Nucleus accumbens (tissue), 56 donors: ENCODE data around the gene KRTAP4-16.
"Not testable (repeated sequence)": the region's sequence is repeated elsewhere in the genome, so short reads cannot be mapped to it uniquely, and the experiment has no call there.

Source experiments
- DNase-seq, 56 donors: peaks; one replicate each; lab custom pipeline; 2025; lab: John Stamatoyannopoulos, UW

The KRTAP4-16 gene

GRCh38 chr17:41119696-41120690 lies 18.0 kb upstream of the KRTAP4-16 start:
- DNase-seq: not testable (repeated sequence)

GRCh38 chr17:41118721-41119120 lies 16.7 kb upstream of the KRTAP4-16 start:
- DNase-seq: no peak

DNA sequence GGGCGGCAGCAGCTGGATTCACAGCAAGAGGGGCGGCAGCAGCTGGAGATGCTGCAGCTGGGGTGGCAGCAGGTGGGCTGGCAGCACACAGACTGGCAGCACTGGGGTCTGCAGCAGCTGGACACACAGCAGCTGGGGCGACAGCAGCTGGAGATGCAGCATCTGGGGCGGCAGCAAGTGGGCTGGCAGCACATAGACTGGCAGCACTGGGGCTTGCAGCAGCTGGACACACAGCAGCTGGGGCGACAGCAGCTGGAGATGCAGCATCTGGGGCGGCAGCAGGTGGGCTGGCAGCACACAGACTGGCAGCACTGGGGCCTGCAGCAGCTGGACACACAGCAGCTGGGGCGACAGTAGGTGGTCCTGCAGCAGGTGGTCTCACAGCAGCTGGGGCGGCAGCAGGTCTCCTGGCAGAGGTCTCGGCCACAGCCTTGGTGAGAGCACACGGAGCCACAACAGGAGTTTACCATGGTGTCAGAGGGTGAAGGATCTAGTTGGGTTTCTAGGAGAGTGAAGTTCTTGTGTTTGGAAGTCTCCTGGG lies 15.9 kb upstream of the KRTAP4-16 start, which contains the start of gene KRTAP4-11:
Gene KRTAP4-11, minus strand, starts transcription at position 528 of the 541 bp plus-strand sequence. Its CDS starts 58 bp downstream, at position 470.
- DNase-seq: not testable (repeated sequence)

DNA sequence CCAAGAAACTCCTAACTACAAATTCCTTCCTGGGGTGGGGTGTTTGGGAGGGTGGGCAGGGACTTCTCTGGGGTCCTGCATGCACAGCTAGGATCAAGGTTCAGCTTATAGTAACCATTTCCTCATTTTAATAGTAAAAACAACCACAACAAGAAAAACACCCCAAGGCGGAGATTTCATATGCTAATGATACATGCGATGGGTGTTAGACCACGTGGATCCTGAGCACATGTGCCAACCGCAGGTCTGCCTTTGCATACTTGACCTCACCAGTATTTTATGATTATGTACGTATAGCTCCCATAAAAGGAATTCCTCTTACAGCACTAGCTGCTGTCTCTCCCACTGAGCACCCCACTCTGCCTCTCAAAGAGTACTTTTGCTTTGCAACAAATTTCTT lies 14.3 kb upstream of the KRTAP4-16 start:
- no peak for DNase-seq

DNA sequence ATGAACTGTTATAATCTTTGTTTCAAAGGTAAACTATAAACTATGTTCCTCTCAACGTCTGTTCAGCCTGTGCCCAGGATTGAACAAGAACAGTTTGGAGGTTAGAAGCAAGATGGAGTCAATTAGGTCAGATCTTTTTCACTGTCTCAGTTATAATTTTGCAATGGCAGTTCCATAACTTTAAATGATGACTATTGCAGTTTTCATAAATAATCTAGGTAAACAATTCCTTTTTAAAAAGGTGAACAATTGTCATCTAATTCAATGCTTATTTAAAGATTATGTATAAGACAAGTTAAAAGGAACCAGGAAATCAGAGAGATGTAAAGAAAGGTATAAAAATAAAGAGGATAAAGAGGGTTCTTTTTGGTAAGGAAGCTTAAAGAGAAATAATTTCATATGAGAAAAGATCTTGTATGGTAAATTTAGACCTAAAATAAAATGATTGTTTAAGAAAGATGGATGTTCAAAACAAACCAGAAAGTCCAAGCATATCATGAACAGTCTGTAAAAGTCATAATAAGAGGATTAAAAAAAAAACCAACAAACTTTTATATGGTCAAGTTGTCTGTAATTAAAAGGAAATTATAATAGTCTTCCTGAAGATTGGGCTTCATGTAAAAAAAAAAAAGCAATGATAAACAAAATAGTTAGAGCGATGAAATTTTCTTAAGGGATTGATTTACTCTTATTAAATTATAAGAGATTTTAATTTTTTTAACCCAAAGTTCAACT lies 9.3 kb upstream of the KRTAP4-16 start:
- no peak for DNase-seq

GRCh38 chr17:41108728-41109386 lies 6.8 kb upstream of the KRTAP4-16 start:
- DNase-seq: not testable (repeated sequence)

GRCh38 chr17:41107941-41108450 lies 6.0 kb upstream of the KRTAP4-16 start:
- no peak for DNase-seq

GRCh38 chr17:41105347-41105746 lies 3.3 kb upstream of the KRTAP4-16 start, which contains the start of gene KRTAP4-9:
Gene KRTAP4-9, plus strand, starts transcription at chr17:41105389. Its CDS starts 0 bp downstream, at chr17:41105389.
- not testable (repeated sequence) for DNase-seq

DNA sequence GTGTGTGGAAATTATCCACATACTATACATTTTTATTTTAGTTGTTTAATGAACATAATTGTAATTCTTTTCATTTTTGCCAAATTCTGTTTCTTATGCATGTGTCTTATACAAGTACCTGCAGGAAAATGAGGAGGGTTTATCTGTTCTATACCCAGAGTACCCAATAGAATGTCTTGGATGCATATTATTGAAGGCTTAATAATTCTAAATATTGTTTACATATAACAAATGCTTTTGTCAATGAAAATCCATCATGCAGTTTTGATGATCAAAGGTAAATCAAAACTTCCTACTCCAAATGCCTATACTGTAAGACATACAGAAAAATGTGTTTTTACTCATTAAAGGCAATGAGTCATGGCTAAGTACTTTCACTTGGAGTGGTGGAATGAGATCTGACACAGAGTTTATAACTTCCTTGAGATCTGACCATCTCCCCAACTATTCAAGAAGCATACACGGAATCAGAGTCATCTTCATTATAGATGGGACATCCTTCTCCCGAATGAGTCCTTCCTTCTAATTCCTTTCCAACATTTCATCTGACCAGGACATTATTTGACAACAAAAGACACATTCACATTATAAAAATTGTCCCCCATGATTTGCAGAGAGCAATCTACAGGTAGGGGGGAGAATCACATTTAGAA lies 2.5 kb upstream of the KRTAP4-16 start:
- DNase-seq: not testable (repeated sequence)

DNA sequence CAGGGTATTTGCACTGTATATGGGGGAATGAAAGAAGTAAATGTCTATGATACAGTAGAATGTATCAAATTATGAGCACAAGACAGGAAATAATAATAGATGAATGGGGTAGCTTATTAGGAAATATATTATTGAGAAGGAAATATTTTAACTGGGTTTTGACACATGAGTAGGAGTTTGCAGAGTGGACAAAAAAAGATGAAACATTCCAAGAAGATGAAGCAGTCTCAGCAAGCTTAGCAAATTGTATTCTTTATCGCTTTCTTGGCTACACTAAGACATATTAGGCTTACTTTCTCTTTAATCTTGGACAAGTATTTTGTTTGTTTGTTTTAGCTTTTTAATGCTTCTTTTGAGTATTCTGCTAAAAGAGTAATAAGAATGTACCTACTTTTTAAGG lies 1.9 kb upstream of the KRTAP4-16 start:
- no peak for DNase-seq

DNA sequence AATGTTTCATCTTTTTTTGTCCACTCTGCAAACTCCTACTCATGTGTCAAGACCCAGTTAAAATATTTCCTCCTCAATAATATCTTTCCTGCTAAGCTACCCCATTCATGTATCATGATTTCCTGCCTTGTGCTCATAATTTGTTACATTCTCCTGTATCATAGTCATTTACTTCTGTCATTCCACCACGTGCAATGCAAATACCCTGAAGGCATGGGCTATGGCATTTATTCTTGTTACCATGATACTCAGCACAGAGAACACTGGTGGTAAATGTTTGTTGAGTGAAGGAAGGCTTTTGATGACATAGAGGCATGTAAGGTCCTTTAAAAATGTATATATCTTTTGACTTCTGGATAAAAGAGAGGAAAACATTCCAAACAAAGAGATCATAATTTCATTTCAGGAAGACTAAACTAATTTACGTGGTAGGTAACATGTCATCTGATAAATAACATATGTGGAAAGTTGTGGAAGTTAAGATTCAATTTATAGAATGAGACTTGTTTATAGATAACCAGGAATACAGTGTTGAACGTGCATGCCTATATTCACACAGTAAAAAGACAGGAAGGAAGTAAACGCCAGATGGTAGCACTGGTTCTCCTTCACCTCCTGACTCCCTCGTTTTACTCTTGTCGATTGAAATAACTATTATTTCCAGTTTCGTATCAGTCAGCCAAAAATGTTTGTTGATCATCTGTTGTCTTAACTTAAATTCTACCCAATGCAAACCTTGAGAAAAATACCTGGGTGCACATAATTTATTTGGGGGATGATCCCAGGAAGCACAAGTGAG lies 2.1 kb downstream of the KRTAP4-16 start:
- DNase-seq: not testable (repeated sequence)

DNA sequence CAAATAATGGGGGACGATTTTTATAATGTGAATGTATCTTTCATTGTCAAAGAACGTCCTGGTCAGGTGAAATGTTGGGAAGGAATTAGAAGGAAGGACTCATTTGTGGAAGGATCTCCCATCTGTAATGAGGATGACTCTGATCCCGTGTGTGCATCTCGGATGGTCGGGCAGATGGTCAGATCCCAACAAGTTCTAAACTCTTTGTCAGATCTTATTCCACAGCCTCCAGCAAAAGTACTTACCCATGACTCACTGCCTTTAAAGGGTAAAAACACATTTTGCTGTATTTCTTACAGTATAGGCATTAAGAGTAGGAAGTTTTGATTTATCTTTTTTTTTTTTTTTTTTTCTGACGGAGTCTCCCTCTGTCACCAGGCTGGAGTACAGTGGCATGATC lies 3.5 kb downstream of the KRTAP4-16 start:
- DNase-seq: no peak

- DNase-seq: no peak
Observed at GRCh38 chr17:41098042-41098441, 4.0 kb downstream of the KRTAP4-16 start, which contains the start of gene KRTAP4-8. Gene KRTAP4-8, minus strand, starts transcription at chr17:41098142. Its CDS starts 58 bp downstream, at chr17:41098084.

- no peak for DNase-seq
Observed at GRCh38 chr17:41096055-41096454, 6.0 kb downstream of the KRTAP4-16 start.

- not testable (repeated sequence) for DNase-seq
Observed at GRCh38 chr17:41088760-41089352, 13.2 kb downstream of the KRTAP4-16 start.

DNA sequence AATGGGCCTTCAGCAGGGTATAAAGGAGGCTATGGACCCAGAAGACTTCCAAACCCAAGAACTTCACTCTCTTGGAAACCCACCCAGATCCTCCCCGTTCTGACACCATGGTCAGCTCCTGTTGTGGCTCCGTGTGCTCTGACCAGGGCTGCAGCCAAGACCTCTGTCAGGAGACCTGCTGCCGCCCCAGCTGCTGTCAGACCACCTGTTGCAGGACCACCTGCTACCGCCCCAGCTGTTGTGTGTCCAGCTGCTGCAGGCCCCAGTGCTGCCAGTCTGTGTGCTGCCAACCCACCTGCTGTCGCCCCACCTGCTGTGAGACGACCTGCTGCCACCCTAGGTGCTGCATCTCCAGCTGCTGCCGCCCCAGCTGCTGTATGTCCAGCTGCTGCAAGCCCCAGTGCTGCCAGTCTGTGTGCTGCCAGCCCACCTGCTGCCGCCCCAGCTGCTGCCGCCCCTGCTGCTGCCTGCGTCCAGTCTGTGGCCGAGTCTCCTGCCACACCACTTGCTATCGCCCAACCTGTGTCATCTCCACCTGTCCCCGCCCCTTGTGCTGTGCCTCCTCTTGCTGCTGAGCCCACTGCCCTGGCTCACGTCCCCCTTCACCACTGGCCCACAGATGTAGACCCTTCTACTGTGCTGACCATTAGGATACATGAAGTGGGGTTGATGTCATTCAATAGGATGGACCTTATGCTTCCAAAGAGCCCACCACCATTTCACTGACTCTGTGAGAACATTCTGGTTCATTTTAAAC lies 17.7 kb downstream of the KRTAP4-16 start, which contains the start of gene KRTAP4-7:
Gene KRTAP4-7, plus strand, starts transcription at position 51 of the 757 bp plus-strand sequence. Its CDS starts 57 bp downstream, at position 108.
- not testable (repeated sequence) for DNase-seq

GRCh38 chr17:41083427-41083826 lies 18.6 kb downstream of the KRTAP4-16 start:
- DNase-seq: not testable (repeated sequence)
